D341Med (cell line): Measurements from ENCODE around the gene IFT27.

Source experiments
- DNase-seq: peaks from one replicate; pipeline ENCODE4 v3.0.0; 2012; ENCODE audit warnings: low spot score

IFT27 gene, protein sequence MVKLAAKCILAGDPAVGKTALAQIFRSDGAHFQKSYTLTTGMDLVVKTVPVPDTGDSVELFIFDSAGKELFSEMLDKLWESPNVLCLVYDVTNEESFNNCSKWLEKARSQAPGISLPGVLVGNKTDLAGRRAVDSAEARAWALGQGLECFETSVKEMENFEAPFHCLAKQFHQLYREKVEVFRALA

GRCh38 chr22:36775964-36776669 is at the start of gene IFT27:
Gene IFT27, minus strand, starts transcription at chr22:36776119. Its CDS starts 412 bp downstream, at chr22:36775707.
- DNase-seq = peak; percentile 99

GRCh38 chr22:36824655-36825054 is 48.7 kb upstream of the IFT27 start:
- no peak for DNase-seq

GRCh38 chr22:36823186-36823839 is 47.4 kb upstream of the IFT27 start:
- DNase-seq = no peak

- DNase-seq = no peak
Observed at GRCh38 chr22:36822581-36822980, 46.7 kb upstream of the IFT27 start.

- no peak for DNase-seq
Observed at GRCh38 chr22:36819112-36819511, 43.2 kb upstream of the IFT27 start.

DNA sequence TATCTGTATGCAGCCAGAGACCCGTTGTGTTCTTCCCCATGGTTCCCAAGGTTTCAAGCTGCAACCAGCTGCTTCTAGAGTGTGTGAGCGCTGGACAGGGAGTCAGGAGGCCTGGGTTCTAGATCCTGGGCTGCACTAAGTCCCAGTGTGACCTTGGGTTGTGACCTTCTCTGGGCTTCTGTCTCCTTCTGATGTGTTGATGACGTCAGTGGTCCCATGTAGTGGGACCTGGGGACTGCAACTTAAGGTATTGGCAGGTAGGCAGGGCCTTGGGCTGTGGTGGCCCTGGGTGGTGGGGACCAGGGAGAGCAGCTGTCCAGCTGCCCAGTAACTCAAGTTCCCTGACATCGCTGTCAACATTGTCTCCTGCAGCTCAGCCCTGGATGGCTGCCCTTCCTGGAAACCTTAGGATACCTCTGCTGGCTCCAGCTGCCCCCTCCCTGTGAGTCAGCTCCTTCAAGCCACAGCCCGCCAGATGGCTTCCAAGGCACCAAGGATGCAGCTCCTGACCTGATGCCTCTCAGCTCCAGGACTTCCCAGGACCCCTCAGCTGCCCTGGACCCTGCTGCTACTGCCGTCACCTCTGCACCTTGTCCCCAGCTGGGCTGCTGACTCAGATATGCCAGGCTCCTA is 42.2 kb upstream of the IFT27 start:
- no peak for DNase-seq

DNA sequence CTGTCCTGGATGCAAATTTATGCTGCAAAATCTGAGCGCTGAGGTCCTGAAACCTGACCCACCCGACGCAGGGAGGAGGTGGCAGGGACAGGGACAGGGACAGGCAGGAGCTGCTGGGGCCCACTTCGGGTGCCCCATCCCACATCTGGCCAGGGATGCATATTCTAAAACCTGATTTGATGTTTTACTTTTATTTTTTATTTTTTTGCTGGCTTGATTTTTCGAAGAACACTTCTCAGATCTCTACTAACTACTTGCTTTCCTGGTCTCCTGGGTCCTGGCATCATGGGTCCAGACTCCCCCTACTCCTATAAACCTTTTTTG is 41.6 kb upstream of the IFT27 start:
- DNase-seq = no peak

GRCh38 chr22:36816636-36817524 is 41.0 kb upstream of the IFT27 start, which contains the start of gene PVALB:
Gene PVALB, minus strand, starts transcription at chr22:36817035. Its CDS starts 30 bp downstream, at chr22:36817005.
- peak; percentile 65 for DNase-seq

DNA sequence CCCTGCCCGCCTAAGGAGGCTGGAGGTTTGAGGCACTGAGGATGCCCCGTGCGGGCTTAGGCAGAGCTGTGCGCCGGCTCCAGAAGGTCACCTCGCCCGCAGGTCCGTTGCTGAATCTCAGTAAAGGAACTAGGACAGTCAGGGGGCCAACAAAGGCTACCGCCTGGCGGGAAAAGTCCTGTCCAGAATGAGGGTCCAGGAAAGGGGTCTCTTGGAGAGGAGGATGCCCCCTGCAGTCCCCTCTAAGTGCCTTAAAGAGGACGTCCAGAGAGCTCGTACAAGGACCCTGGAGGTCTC is 40.4 kb upstream of the IFT27 start:
- no peak for DNase-seq

- no peak for DNase-seq
Observed at GRCh38 chr22:36815558-36816338, 39.8 kb upstream of the IFT27 start.

DNA sequence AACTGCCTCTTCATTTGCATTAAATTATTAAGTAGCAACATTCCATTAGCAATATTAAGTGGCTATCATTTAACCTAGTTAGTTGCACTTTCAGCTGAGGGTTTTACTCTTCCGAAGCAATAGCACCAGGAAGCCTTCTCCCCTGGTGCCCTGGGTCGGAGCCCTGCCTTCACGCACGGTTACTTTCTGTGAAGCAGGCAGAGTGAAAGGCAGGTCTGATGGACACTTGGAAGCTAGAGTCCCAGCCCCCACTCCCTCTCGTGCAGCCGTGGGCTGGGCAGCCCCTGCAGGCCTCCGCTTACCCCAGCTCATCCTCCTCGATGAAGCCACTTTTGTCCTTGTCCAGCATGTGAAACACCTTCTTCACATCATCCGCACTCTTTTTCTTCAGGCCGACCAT is 38.9 kb upstream of the IFT27 start:
- DNase-seq = no peak

GRCh38 chr22:36811094-36811800 is 35.3 kb upstream of the IFT27 start:
- no peak for DNase-seq

- DNase-seq = no peak
Observed at GRCh38 chr22:36809351-36809750, 33.4 kb upstream of the IFT27 start.

DNA sequence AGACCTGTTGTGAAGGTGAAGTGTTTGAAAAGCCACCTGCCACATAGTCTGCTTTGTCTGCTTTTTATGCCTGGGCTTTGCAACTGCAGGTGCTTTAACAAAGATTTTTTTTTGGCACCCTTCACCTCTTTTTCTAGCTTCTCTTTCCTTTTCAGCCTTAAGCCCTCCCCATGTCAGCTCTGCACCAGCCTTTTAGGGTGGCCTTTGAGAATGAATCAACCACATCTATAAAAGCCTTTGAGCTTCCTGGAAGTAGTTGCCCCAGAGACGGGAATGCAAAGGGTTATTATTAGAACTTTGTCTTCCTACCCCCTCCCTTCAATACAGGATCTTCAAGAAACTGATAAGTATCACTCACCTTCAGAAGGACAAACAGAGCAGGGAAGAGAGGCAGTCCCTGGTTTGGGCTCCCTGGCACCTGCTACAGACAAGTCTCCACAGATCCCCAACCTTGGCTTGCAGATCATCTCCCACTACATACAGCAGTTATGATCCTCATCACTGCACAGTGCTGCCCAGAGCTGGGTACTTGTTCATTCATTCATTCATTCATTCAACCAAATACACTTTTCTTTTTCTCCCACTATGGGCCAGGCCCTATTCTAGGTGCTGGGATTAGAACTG is 32.9 kb upstream of the IFT27 start:
- DNase-seq = no peak

- DNase-seq = no peak
Observed at GRCh38 chr22:36807627-36808026, 31.7 kb upstream of the IFT27 start.

- DNase-seq = no peak
Observed at GRCh38 chr22:36806835-36807234, 30.9 kb upstream of the IFT27 start.

- DNase-seq = no peak
Observed at GRCh38 chr22:36803358-36803757, 27.4 kb upstream of the IFT27 start.

GRCh38 chr22:36798674-36799066 is 22.8 kb upstream of the IFT27 start:
- DNase-seq = no peak

DNA sequence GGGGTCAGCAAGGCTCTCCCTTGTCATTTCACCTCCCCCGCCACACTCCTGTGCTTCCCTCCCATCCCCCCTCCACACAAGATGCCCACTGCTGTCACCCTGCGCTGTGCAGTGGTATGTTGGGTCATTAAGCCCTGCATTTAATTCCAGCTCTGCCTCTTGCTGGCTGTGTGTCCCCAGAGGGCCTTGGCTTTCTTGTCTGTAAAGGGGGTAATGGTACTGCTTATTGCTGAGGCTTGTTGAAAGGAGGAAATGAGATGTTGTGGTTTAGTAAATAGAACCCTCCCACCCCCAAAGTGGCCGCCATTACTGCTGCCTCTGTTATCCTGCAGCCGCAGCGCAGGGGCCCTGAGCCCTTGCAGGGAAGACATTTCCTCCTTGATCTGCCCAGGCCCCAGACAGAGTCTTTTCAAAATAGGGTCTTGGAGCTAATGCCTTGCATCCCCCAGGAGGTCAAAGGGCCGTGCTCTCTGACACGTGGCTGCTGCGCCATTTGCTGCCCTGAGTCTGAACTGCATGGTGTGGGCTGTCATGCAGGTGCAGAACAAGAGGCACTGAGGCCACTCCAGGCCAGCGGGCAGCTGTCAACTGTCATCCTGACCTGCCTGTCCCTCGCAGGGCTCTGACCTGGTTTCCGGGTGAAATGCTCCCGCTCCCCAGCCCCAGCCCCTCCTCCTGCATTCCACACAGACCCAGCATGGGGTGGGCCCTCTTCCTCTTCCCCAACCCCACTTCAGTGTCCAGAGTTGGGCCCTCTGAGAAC is 22.2 kb upstream of the IFT27 start:
- DNase-seq = no peak

DNA sequence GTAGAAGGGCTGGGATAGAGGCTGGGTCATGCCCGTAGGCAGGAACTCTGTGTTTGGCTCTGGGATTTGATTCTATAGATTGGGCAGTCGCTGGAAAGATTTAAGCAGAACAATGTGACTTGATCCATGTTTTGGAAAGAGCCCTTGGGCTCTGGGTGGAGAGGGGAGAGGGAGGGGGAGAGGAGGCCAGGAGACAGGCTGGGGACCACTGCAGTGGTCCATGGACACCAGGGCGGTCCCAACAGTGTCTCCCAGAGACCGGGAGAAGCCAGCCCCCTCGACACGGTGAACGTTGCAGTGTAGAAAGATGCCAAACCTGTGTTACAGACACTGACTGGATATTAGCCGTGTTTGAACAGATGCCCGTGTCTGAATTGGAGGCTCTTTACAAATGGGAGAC is 21.5 kb upstream of the IFT27 start:
- DNase-seq = no peak
